GM18861 (cell line): ENCODE data around the gene CYP3A4.
"Not testable (repeated sequence)": the region's sequence is repeated elsewhere in the genome, so short reads cannot be mapped to it uniquely, and the experiment has no call there.

Experiments
- ATAC-seq: cut with Tn5 transposase; IDR thresholded peaks from one replicate; pipeline ENCODE4 v1.9.1; 2021; ENCODE audit not compliant: unreplicated experiment

The CYP3A4 gene

GRCh38 chr7:99755085-99755484, 28.9 kb downstream of the CYP3A4 start:
- ATAC-seq, result no peak

GRCh38 chr7:99752356-99752755, 31.6 kb downstream of the CYP3A4 start:
- no peak for ATAC-seq

- not testable (repeated sequence) for ATAC-seq
These were observed 32.5 kb downstream of the CYP3A4 start for GRCh38 chr7:99751322-99752052.

GRCh38 chr7:99748846-99749579, 35.0 kb downstream of the CYP3A4 start:
- ATAC-seq, result no peak

DNA sequence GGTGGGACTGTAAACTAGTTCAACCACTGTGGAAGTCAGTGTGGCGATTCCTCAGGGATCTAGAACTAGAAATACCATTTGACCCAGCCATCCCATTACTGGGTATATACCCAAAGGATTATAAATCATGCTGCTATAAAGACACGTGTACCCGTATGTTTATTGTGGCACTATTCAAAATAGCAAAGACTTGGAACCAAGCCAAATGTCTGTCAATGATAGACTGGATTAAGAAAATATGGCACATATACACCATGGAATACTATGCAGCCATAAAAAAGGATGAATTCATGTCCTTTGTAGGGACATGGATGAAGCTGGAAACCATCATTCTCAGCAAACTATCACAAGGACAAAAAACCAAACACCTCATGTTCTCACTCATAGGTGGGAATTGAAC, 37.1 kb downstream of the CYP3A4 start:
- ATAC-seq, result not testable (repeated sequence)

DNA sequence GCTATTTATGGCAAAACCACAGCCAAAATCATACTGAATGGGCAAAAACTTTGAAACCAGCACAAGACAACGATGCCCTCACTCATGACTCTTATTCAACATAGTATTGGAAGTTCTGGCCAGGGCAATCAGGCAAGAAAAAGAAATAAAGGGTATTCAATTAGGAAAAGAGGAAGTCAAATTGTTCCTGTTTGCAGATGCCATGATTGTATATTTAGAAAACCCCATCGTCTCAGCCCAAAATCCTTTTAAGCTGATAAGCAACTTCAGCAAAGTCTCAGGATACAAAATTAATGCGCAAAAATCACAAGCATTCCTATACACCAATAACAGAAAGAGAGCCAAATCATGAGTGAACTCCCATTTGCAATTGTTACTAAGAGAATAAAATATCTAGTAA, 38.6 kb downstream of the CYP3A4 start:
- not testable (repeated sequence) for ATAC-seq

DNA sequence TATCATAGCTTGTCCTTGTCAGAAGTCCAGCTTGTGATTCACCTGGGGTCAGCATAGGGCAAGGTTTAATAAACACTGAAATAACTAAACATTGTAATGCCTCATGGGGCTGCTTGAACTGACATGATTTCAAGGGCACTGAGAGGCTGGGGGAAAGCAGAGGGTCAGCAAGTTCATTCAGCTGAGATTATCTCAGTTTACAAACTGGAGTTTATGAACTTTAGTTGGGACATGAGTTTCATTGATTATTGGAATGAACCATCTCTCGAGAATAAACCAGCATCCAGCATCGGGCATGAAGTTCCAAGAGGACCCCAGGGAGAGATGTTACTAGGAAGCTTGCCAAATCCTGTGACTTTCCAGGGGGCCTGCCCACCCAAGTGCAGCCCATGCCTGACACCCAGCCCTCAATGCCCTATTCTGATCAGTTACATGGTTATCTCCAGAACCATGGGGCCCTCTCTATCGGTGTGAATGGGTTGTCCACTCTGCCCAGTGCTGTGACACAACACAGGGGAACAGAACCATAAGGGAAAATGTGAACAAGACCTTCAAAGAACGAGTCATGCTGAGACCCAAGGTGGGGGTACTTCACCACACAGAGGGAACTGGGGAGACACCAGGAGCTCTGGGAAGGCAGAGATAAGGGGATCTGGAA, 41.1 kb downstream of the CYP3A4 start:
- no peak for ATAC-seq

DNA sequence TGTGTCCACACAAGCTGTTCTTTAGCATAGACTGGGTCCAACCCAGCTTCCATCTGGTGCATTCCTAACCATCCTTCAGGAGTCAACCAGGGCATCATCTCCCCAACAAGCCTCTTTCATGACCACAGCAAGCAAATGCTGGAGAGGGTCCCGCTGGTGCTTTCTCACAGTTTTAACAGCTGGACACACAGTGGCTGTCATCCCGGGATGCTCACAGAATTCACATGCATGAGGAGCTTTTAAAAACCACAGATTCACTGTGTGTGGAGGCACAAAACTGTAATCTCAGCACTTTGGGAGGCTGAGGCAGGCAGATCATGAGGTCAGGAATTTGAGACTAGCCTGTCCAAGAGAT, 42.6 kb downstream of the CYP3A4 start:
- ATAC-seq, result no peak

- no peak for ATAC-seq
These were observed 43.2 kb downstream of the CYP3A4 start for GRCh38 chr7:99740573-99741440.

- ATAC-seq, result no peak
These were observed 44.0 kb downstream of the CYP3A4 start for GRCh38 chr7:99739699-99740572.

DNA sequence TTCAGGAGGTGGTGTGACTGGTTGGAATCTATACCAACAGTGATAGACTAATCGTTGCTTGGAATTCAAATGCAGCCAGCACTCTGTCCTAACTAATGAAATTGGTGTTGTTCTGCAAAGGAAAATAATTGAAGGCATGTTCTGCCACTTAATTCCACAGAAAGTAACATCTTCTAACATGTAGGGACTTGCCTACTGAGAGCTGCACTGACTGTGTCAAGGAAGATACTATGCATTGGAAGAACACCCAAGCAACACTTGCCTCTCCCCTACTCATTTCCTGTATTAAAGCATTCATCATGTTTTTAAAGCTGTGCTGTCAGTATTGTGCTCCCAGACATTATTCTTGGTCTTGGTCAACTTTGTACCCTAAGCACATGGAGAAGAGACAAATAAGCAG, 46.3 kb downstream of the CYP3A4 start:
- no peak for ATAC-seq

GRCh38 chr7:99736667-99737066, 47.3 kb downstream of the CYP3A4 start:
- ATAC-seq, result not testable (repeated sequence)

DNA sequence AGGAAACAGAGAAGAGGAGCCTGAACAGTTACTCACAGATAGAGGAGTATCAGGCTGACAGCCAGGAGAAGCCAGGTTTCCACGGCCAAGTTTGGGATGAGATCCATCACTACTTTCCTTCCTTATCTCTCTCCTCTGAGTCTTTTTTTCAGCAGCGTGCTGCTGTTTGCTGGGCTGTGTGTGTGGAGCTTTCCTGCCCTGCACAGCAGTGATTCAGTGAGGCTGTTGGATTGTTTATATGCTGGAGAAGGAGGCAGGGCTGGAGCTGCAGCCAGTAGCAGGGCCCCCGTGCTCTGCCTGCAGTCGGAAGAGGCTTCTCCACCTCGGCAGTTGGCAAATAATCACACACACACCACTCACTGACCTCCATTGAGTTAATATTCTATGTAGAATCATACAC, 49.0 kb downstream of the CYP3A4 start, which contains the start of gene CYP3A7:
Gene CYP3A7, minus strand, starts transcription at position 210 of the 400 bp plus-strand sequence. Its CDS starts 103 bp downstream, at position 107.
- no peak for ATAC-seq

DNA sequence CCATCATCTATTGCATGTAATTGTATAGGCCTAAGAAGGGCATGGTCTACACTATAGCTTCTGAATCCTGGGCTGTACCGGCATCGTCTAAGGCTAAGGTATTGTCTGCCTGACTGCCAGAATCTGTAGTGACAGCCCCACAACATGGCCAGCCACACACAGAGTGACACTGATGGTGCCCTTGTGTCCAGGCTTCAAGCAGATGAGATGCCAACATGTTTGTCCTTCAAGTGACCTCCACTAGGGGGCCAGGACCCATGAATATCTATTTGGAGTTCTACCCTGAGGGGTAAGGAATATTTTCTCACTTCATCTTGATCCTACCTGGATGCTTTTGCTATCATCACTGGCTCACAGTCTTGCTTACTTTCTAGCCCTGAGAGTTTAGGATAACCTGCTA, 50.5 kb downstream of the CYP3A4 start:
- ATAC-seq, result no peak

GRCh38 chr7:99733003-99733402, 51.0 kb downstream of the CYP3A4 start:
- ATAC-seq, result no peak

DNA sequence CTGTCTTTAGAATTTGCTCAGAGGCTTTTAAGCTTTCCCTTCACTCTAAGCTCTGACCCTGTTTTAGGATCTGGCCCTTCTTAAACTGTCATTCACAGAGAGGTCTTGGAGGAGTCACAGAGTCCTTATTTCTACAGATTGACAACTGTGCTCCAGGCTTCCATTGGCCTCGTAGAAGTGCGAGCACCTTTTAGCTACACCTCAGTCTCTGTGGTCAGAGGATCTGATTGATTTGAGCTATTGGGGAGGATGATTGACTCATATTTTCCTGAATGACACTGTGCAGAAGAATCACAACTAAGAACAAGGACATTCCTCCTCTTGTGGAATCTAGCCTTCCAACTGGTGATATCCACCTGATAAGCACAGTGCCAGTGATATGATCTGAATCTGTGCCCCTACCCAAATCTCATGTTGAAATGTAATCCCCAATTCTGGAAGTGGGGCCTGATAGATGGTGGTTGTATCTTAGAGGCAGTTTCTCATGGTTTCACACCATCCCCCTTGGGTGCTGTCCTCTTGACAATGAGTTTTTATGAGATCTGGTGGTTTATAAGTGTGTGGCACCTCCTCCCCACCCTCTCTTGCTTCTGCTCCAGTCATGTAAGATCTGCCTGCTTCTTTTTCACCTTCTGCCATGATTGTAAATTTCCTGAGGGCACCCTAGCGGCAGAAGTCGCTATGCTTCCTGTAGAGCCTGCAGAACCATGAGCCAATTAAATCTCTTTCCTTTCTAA, 52.2 kb downstream of the CYP3A4 start:
- no peak for ATAC-seq

DNA sequence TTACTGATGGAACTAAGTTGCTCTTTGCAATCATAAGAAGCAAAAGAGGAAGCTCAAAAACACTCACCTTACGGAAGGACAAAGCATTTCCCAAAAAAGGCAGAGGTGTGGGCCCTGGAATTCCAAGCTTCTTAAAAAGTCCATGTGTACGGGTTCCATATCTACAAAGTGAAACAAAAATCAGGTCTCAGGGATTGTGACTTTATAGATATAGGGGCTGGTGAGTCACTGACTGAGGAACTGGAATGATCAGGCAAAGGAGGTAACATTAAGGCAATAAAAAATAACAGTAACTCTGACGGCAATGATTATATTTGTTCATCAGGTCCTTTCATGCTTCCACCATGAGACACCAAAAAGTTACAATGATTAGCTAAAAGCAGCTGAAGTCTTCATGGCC, 53.0 kb downstream of the CYP3A4 start:
- ATAC-seq, result no peak

DNA sequence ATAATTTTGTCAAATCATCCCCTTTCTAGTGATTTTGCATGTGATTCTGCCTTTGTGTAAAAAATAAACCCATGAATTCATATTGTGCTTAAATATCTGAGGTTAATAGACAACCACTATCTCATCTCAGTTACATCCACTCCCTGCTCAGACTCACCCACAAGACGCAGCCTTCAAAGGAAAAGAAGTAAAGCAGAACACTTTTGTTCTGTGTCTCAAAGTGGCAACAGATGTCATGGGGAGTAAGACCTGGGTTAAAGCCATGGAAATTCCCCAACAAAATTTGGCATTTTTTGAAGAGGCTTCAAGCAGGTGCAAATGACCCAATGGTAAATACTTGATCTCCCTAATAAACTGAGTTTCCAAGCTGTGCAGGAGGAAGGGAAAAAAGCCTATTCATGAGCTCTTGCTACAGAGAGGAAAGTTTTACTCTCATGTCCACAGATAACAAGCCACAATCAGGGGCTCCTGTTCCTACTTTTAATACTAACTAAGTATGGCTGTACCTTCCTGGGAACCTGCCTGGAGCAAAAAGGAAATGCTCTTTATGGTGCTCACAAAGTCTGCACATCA, 53.7 kb downstream of the CYP3A4 start:
- no peak for ATAC-seq
